Neuron (in vitro differentiated cells): ENCODE measurements around the gene PRDM15.

Experiments used
- H2AFZ ChIP-seq: one replicate; pipeline ENCODE4 v1.6.1; 2013; ENCODE audit warnings: low read depth, mild to moderate bottlenecking, inconsistent platforms, low read length, moderate library complexity
- H3K27me3 ChIP-seq: one replicate; pipeline ENCODE4 v1.6.1; 2013; ENCODE audit warnings: low read length; ENCODE audit not compliant: insufficient read depth
- H3K36me3 ChIP-seq: one replicate; pipeline ENCODE4 v1.6.1; 2013; ENCODE audit warnings: low read length; ENCODE audit not compliant: insufficient read depth
- H3K4me1 ChIP-seq: one replicate; pipeline ENCODE4 v1.6.1; 2013; ENCODE audit warnings: low read length; ENCODE audit not compliant: insufficient read depth
- H3K4me3 ChIP-seq: 2 replicates; pipeline ENCODE4 v1.5.1; 2013; ENCODE audit warnings: mild to moderate bottlenecking, low read length, moderate library complexity
- H3K9me3 ChIP-seq: one replicate; pipeline ENCODE4 v1.6.1; 2013; ENCODE audit warnings: low read length

The PRDM15 gene

GRCh38 chr21:41769521-41769920 is 109.6 kb downstream of the PRDM15 start:
- H3K9me3 ChIP-seq: peaks cover 14% of the 10 kb centered on the region
- H3K4me1 ChIP-seq: no peaks in the 10 kb centered on the region
- no peak overlapping the region for H3K4me3 ChIP-seq
- H3K27me3 ChIP-seq: peaks cover 77% of the 10 kb centered on the region
- no peak overlapping the region for H2AFZ ChIP-seq
- no peaks in the 10 kb centered on the region for H3K36me3 ChIP-seq

GRCh38 chr21:41769111-41769510 is 110.0 kb downstream of the PRDM15 start:
- peaks cover 81% of the 10 kb centered on the region for H3K27me3 ChIP-seq
- H3K36me3 ChIP-seq: no peaks in the 10 kb centered on the region
- no peak overlapping the region for H3K4me3 ChIP-seq
- H2AFZ ChIP-seq: no peak overlapping the region
- peaks cover 14% of the 10 kb centered on the region for H3K9me3 ChIP-seq
- H3K4me1 ChIP-seq: no peaks in the 10 kb centered on the region

- H3K9me3 ChIP-seq: peaks cover 14% of the 10 kb centered on the region
- peaks cover 86% of the 10 kb centered on the region for H3K27me3 ChIP-seq
- H2AFZ ChIP-seq: no peak overlapping the region
- no peaks in the 10 kb centered on the region for H3K4me1 ChIP-seq
- no peak overlapping the region for H3K4me3 ChIP-seq
- H3K36me3 ChIP-seq: no peaks in the 10 kb centered on the region
Measured at GRCh38 chr21:41768437-41769042, 110.6 kb downstream of the PRDM15 start.

- no peak overlapping the region for H3K4me3 ChIP-seq
- no peaks in the 10 kb centered on the region for H3K36me3 ChIP-seq
- H3K4me1 ChIP-seq: peaks cover 6% of the 10 kb centered on the region
- H3K27me3 ChIP-seq: peaks cover 93% of the 10 kb centered on the region
- H2AFZ ChIP-seq: no peak overlapping the region
- peaks cover 14% of the 10 kb centered on the region for H3K9me3 ChIP-seq
Measured at GRCh38 chr21:41767606-41768436, 111.3 kb downstream of the PRDM15 start.

GRCh38 chr21:41766883-41767605 is 112.1 kb downstream of the PRDM15 start, which contains the start of gene RIPK4:
Gene RIPK4 (minus strand): TSS chr21:41767052. CDS start chr21:41767041, 11 bp downstream.
- peaks cover 14% of the 10 kb centered on the region for H3K4me1 ChIP-seq
- no peak within 1 kb of the TSS for H2AFZ ChIP-seq
- no peaks in the 10 kb centered on the region for H3K36me3 ChIP-seq
- peaks cover 93% of the 10 kb centered on the region for H3K27me3 ChIP-seq
- no peak within 1 kb of the TSS for H3K4me3 ChIP-seq
- H3K9me3 ChIP-seq: peaks cover 14% of the 10 kb centered on the region

GRCh38 chr21:41765973-41766882 is 112.9 kb downstream of the PRDM15 start:
- Histone ChIP-seq H3K27me3 (peaks cover 89% of the 10 kb centered on the region), H3K9me3 (peaks cover 14% of the 10 kb centered on the region), H3K4me1 (peaks cover 22% of the 10 kb centered on the region), H3K4me3 (no peak overlapping the region), H3K36me3 (no peaks in the 10 kb centered on the region), H2AFZ (no peak overlapping the region)

- Histone ChIP-seq H3K9me3 (peaks cover 14% of the 10 kb centered on the region), H2AFZ (no peak overlapping the region), H3K36me3 (no peaks in the 10 kb centered on the region), H3K4me3 (no peak overlapping the region), H3K27me3 (peaks cover 89% of the 10 kb centered on the region), H3K4me1 (peaks cover 28% of the 10 kb centered on the region)
Measured at GRCh38 chr21:41765420-41765821, 113.7 kb downstream of the PRDM15 start.

GRCh38 chr21:41764558-41765419 is 114.4 kb downstream of the PRDM15 start:
- Histone ChIP-seq H3K4me1 (peaks cover 28% of the 10 kb centered on the region), H3K36me3 (no peaks in the 10 kb centered on the region), H3K27me3 (peaks cover 89% of the 10 kb centered on the region), H3K9me3 (peaks cover 14% of the 10 kb centered on the region), H3K4me3 (no peak overlapping the region), H2AFZ (no peak overlapping the region)

GRCh38 chr21:41763996-41764395 is 115.1 kb downstream of the PRDM15 start:
- Histone ChIP-seq H3K4me3 (no peak overlapping the region), H3K36me3 (no peaks in the 10 kb centered on the region)

GRCh38 chr21:41763398-41763931 is 115.7 kb downstream of the PRDM15 start:
- no peak overlapping the region for H2AFZ ChIP-seq
- H3K4me3 ChIP-seq: no peak overlapping the region
- H3K4me1 ChIP-seq: peaks cover 28% of the 10 kb centered on the region
- H3K36me3 ChIP-seq: no peaks in the 10 kb centered on the region
- peaks cover 79% of the 10 kb centered on the region for H3K27me3 ChIP-seq
- peaks cover 11% of the 10 kb centered on the region for H3K9me3 ChIP-seq

More at GRCh38 chr21:41763996-41764395, 115.1 kb downstream of the PRDM15 start:
- peaks cover 28% of the 10 kb centered on the region for H3K4me1 ChIP-seq
- no peak overlapping the region for H2AFZ ChIP-seq
- H3K9me3 ChIP-seq: peaks cover 11% of the 10 kb centered on the region
- H3K27me3 ChIP-seq: peaks cover 84% of the 10 kb centered on the region

- peaks cover 71% of the 10 kb centered on the region for H3K27me3 ChIP-seq
Measured at GRCh38 chr21:41762753-41763152, 116.4 kb downstream of the PRDM15 start.

More at GRCh38 chr21:41762753-41763152, 116.4 kb downstream of the PRDM15 start:
- Histone ChIP-seq H3K4me1 (peaks cover 28% of the 10 kb centered on the region), H3K4me3 (no peak overlapping the region), H2AFZ (no peak overlapping the region), H3K9me3 (peaks cover 11% of the 10 kb centered on the region), H3K36me3 (no peaks in the 10 kb centered on the region)
